Neural progenitor cell (in vitro differentiated cells): ENCODE results near the gene STAC. TPM values are rescaled to one million over a fixed set of nuclear protein-coding genes. Genes with fewer than 3 reads are reported as not detected.
A peak's percentile ranks its signal among the peaks of the same experiment; 100 is the strongest.
"Not testable (repeated sequence)": the region's sequence is repeated elsewhere in the genome, so short reads cannot be mapped to it uniquely, and the experiment has no call there.

Experiments used
- DNase-seq: peaks from one replicate; pipeline ENCODE4 v3.0.0-alpha.2; 2016; ENCODE audit warnings: low spot score
- H2AFZ ChIP-seq: fragments of 200-600 bp; sonication (generic); replicated peaks from 2 replicates; pipeline ENCODE4 v1.6.1; 2016; ENCODE audit warnings: antibody characterized with exemption
- H3F3A ChIP-seq: fragments of 200-600 bp; sonication (generic); 2 replicates; pipeline ENCODE4 v1.6.1; 2016; ENCODE audit warnings: antibody characterized with exemption, low read depth
- H3K27ac ChIP-seq: fragments of 200-600 bp; sonication (generic); 2 replicates; pipeline ENCODE4 v1.5.1; 2016; ENCODE audit warnings: mild to moderate bottlenecking
- H3K27me3 ChIP-seq: fragments of 200-600 bp; sonication (generic); 2 replicates; pipeline ENCODE4 v1.6.1; 2016; ENCODE audit warnings: mild to moderate bottlenecking, moderate library complexity
- H3K36me3 ChIP-seq: fragments of 200-600 bp; sonication (generic); 2 replicates; pipeline ENCODE4 v1.5.1; 2016
- H3K4me1 ChIP-seq: fragments of 200-600 bp; sonication (generic); 2 replicates; pipeline ENCODE4 v1.6.1; 2016; ENCODE audit warnings: mixed run types
- H3K4me2 ChIP-seq: fragments of 200-600 bp; sonication (generic); 2 replicates; pipeline ENCODE4 v1.6.1; 2016
- H3K4me3 ChIP-seq: fragments of 200-600 bp; sonication (generic); 2 replicates; pipeline ENCODE4 v1.5.1; 2016
- H3K79me2 ChIP-seq: fragments of 200-600 bp; sonication (generic); 2 replicates; pipeline ENCODE4 v1.6.1; 2016; ENCODE audit warnings: low read depth
- H3K9ac ChIP-seq: fragments of 200-600 bp; sonication (generic); 2 replicates; pipeline ENCODE4 v1.6.1; 2016
- H3K9me3 ChIP-seq: fragments of 200-600 bp; sonication (generic); 2 replicates; pipeline ENCODE4 v1.5.1; 2016; ENCODE audit warnings: low read depth
- H4K20me1 ChIP-seq: fragments of 200-600 bp; sonication (generic); 2 replicates; pipeline ENCODE4 v1.6.1; 2016; ENCODE audit warnings: low read depth
- H3K27ac Mint-ChIP-seq: 3 replicates; pipeline ENCODE4 v1.8.0; 2021; ENCODE audit warnings: mixed read lengths
- H3K27me3 Mint-ChIP-seq: 2 replicates; pipeline ENCODE4 v1.8.0; 2022; ENCODE audit warnings: low read depth, mild to moderate bottlenecking, inconsistent platforms, moderate library complexity, mixed read lengths; ENCODE audit not compliant: insufficient read depth
- H3K36me3 Mint-ChIP-seq: 3 replicates; pipeline ENCODE4 v1.8.0; 2021; ENCODE audit warnings: mixed read lengths
- H3K4me1 Mint-ChIP-seq: 3 replicates; pipeline ENCODE4 v1.8.0; 2021; ENCODE audit warnings: mixed read lengths
- H3K4me3 Mint-ChIP-seq: 3 replicates; pipeline ENCODE4 v1.8.0; 2021; ENCODE audit warnings: mild to moderate bottlenecking, moderate library complexity, mixed read lengths
- H3K9me3 Mint-ChIP-seq: 3 replicates; pipeline ENCODE4 v1.8.0; 2020; ENCODE audit warnings: mixed read lengths
- EZH2 ChIP-seq: fragments of 200-600 bp; sonication (generic); IDR thresholded peaks from 2 replicates; pipeline ENCODE4 v1.6.1; 2017; ENCODE audit warnings: antibody characterized with exemption, mild to moderate bottlenecking, moderate library complexity
- EZH2phosphoT487 ChIP-seq: fragments of 200-600 bp; sonication (generic); IDR thresholded peaks from 2 replicates; pipeline ENCODE4 v1.6.1; 2017; ENCODE audit warnings: antibody characterized with exemption
- total RNA-seq: library from RNA; depleted of rRNA; stranded (reverse); fragments of >200 nt; gene quantifications from 2 replicates; pipeline ENCODE4 v1.2.3, GENCODE V29; 2015; ENCODE audit warnings: low replicate concordance
- TF ChIP-seq, protein P1 (sequence below): fragments of 200-600 bp; sonication (generic); IDR thresholded peaks from 2 replicates; pipeline ENCODE4 v1.5.1; 2017; ENCODE audit warnings: antibody characterized with exemption, mild to moderate bottlenecking

The STAC gene
- total RNA-seq, 1 donor from 2014 or later = 6.5 TPM

DNA sequence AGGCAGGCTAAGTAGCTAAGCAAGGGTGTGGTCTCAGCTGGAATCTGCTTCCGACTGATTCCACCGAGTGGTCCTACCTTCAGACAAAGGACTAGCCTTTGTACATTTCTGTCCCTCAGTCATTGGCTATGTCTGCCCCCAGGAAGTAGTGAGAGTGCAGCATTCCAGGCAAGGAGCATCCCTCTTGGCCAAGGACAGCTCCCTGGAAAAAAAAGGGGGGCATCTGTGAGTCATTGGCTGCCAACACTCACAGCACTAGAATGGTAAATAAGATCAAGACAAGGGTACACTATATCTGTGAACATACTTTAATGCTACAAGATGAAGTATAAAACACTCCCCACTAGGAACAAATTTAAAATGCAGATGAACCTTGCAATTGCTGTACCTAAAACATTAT lies 66.8 kb downstream of the STAC start:
- H3K36me3 ChIP-seq = no peaks in the 10 kb centered on the region
- H3F3A ChIP-seq = no peaks in the 10 kb centered on the region
- H3K27ac ChIP-seq = no peak overlapping the region
- Mint-ChIP-seq H3K27ac (no peak overlapping the region), H3K4me3 (no peak overlapping the region), H3K9me3 (no peaks in the 10 kb centered on the region), H3K36me3 (no peaks in the 10 kb centered on the region), H3K27me3 (no peaks in the 10 kb centered on the region), H3K4me1 (no peaks in the 10 kb centered on the region)
- no peaks in the 10 kb centered on the region for H3K27me3 ChIP-seq
- no peaks in the 10 kb centered on the region for H3K9me3 ChIP-seq
- no peak overlapping the region for H3K9ac ChIP-seq
- DNase-seq = no peak
- peaks cover 6% of the 10 kb centered on the region for H3K4me1 ChIP-seq
- H2AFZ ChIP-seq = no peak overlapping the region
- no peaks in the 10 kb centered on the region for H3K79me2 ChIP-seq
- H3K4me3 ChIP-seq = no peak overlapping the region
- H4K20me1 ChIP-seq = no peaks in the 10 kb centered on the region
- no peak overlapping the region for H3K4me2 ChIP-seq
- TF ChIP-seq EZH2 = no peak
- TF ChIP-seq, protein P1, sequence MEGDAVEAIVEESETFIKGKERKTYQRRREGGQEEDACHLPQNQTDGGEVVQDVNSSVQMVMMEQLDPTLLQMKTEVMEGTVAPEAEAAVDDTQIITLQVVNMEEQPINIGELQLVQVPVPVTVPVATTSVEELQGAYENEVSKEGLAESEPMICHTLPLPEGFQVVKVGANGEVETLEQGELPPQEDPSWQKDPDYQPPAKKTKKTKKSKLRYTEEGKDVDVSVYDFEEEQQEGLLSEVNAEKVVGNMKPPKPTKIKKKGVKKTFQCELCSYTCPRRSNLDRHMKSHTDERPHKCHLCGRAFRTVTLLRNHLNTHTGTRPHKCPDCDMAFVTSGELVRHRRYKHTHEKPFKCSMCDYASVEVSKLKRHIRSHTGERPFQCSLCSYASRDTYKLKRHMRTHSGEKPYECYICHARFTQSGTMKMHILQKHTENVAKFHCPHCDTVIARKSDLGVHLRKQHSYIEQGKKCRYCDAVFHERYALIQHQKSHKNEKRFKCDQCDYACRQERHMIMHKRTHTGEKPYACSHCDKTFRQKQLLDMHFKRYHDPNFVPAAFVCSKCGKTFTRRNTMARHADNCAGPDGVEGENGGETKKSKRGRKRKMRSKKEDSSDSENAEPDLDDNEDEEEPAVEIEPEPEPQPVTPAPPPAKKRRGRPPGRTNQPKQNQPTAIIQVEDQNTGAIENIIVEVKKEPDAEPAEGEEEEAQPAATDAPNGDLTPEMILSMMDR = no peak
- TF ChIP-seq EZH2phosphoT487 = no peak

- H4K20me1 ChIP-seq = no peaks in the 10 kb centered on the region
- no peaks in the 10 kb centered on the region for H3K36me3 ChIP-seq
- no peaks in the 10 kb centered on the region for H3K27me3 ChIP-seq
- H3K27me3 Mint-ChIP-seq = no peaks in the 10 kb centered on the region
- H3K4me3 Mint-ChIP-seq = no peak overlapping the region
- peaks cover 2% of the 10 kb centered on the region for H3K9me3 Mint-ChIP-seq
- H3K79me2 ChIP-seq = no peaks in the 10 kb centered on the region
- no peaks in the 10 kb centered on the region for H3K4me1 Mint-ChIP-seq
- H3F3A ChIP-seq = no peaks in the 10 kb centered on the region
- no peak overlapping the region for H3K27ac Mint-ChIP-seq
- no peak overlapping the region for H3K27ac ChIP-seq
- no peaks in the 10 kb centered on the region for H3K36me3 Mint-ChIP-seq
- H3K4me1 ChIP-seq = peaks cover 8% of the 10 kb centered on the region
- no peak overlapping the region for H2AFZ ChIP-seq
- peak; percentile 55 for DNase-seq
- TF ChIP-seq EZH2 (no peak), EZH2phosphoT487 (no peak)
- TF ChIP-seq, protein P1 = no peak
- no peaks in the 10 kb centered on the region for H3K9me3 ChIP-seq
- H3K4me3 ChIP-seq = no peak overlapping the region
- no peak overlapping the region for H3K9ac ChIP-seq
- peak overlapping the region; percentile 25 for H3K4me2 ChIP-seq
These were observed 71.5 kb downstream of the STAC start for GRCh38 chr3:36451816-36452215.

DNA sequence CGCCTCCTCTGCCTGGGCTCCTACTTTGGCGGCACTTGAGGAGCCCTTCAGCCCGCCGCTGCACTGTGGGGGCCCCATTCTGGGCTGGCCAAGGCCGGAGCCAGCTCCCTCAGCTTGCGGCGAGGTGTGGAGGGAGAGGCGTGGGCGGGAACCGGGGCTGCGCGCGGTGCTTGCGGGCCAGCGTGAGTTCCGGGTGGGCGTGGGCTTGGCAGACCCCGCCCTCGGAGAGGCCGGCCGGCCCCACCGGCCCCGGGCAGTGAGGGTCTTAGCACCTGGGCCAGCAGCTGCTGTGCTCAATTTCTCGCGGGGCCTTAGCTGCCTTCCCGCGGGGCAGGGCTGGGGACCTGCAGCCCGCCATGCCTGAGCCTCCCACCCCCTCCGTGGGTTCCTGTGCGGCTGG lies 72.9 kb downstream of the STAC start:
- not testable (repeated sequence) for H3K36me3 Mint-ChIP-seq, H3K4me3 ChIP-seq, H3K27ac ChIP-seq, H3K9ac ChIP-seq, H3K36me3 ChIP-seq, H2AFZ ChIP-seq, H3K27me3 ChIP-seq, H3K79me2 ChIP-seq, H3K4me2 ChIP-seq, H3K4me1 Mint-ChIP-seq, DNase-seq, H3K27me3 Mint-ChIP-seq, H3K4me1 ChIP-seq, H3F3A ChIP-seq, H3K27ac Mint-ChIP-seq, H3K9me3 Mint-ChIP-seq, H3K9me3 ChIP-seq, H3K4me3 Mint-ChIP-seq, H4K20me1 ChIP-seq

- H3K36me3 Mint-ChIP-seq, H3F3A ChIP-seq, H3K9me3 ChIP-seq, DNase-seq, H3K4me1 ChIP-seq, H3K27me3 ChIP-seq, H3K4me2 ChIP-seq, H3K4me3 Mint-ChIP-seq, H3K27me3 Mint-ChIP-seq, H2AFZ ChIP-seq, H3K79me2 ChIP-seq, H3K9ac ChIP-seq, H3K4me3 ChIP-seq, H3K27ac Mint-ChIP-seq, H4K20me1 ChIP-seq, H3K27ac ChIP-seq, H3K4me1 Mint-ChIP-seq, H3K9me3 Mint-ChIP-seq, H3K36me3 ChIP-seq: not testable (repeated sequence)
These were observed 73.6 kb downstream of the STAC start for GRCh38 chr3:36453896-36454295.
